MV-4-11 (cell line): ENCODE measurements around the gene CSNK2A2.

Source experiments
- DNase-seq: peaks from one replicate; lab custom pipeline; 2025; lab: John Stamatoyannopoulos, UW

CSNK2A2 gene

DNA sequence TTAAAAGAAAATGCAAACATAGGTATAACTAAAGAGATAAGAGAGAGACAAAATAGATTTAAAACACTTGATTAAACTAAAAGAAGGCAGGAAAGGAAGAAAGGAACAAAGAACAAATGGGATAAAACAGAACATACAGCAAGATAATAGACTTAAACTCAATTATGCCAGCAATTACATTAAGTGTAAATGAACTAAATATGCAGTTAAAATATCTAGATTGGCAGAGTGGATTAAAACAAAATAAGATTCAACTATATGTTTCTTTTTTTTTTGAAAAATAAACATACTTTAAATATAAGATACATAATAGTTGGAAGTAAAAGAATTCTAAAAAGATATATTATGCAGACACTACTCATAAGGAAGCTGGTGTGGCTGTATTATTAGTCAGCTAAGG, 59.1 kb downstream of the CSNK2A2 start:
- DNase-seq, result no peak

DNA sequence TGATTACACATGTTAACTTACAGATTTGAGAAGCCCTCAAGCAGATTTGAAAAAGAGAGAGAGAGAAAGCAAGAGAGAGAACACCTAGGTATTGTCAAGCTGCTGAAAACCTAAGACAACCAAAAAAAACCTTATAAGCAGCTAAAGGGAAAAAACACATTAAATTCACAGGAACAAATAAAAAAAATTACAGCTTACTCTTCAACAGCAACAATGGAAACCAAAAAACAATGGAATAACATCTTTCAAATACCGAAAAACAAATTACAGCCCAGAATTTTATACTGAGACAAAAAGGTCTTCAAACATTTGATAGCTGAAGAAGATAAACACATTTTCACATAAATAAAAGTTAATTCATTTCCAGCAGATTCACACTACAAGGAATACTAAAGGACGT, 60.3 kb downstream of the CSNK2A2 start:
- no peak for DNase-seq

DNA sequence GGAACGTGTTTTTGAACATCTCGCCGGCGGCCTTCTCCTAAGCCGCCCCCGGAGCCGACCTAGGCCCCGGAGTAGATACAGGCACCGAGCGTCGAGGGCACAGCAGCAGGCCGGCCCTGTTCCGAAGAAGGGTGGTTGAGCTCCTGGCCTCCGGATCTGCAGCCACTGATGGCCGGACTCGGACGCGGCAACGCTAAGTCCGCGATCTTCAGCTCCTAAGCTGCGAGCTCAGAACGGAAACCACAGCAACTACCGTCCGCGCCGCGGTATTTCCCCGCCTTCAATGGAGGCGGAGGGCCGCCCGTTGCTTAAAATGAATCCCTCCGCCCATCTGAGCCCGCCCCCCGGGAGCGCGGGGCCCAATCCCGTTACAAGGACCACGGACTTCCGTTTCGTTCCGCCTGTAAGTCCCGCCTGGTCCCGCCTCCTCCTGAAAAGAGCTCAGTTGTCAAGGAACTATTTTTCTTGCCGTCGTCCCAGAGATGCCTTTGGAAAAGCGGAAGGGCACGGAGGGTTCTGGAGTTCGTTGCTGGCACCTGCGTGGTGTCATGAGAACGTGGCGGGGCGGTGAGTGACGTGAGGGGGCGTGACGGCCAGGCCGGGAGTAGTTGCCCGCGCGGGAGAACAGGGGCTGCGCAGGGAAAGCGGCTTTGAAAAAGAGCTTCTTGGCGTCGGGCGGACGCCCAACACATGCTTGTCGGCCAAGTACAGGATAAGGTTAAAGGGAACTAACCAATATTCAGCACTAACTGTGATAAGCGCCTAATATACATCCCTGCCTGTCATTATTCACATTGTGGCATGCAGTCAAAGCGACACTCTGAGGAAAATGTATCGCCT, 68.6 kb downstream of the CSNK2A2 start, which contains the start of gene CFAP20:
CFAP20 (minus strand) TSS at position 285 of the 840 bp plus-strand sequence; CDS start at position 19, 266 bp downstream.
- DNase-seq, result peak; percentile 100

DNA sequence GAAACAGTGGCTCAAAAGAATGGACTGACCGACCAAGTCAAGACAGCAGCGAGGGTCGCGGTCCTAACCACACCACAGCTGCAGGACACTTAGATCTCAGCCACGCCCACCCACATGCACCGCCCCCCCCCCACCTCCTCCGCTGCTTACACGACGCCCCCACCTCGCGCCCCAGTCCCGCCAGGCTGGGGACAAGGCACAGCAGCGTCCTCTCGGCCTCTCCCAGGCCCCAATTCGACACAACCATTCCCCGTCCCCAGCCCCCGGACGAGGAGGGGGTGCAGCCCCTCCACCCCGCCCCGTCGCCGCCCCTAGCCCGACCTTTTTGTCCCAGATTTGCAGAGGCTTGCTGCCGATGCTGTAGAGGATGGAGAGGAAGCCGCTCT, 69.2 kb downstream of the CSNK2A2 start:
- no peak for DNase-seq

DNA sequence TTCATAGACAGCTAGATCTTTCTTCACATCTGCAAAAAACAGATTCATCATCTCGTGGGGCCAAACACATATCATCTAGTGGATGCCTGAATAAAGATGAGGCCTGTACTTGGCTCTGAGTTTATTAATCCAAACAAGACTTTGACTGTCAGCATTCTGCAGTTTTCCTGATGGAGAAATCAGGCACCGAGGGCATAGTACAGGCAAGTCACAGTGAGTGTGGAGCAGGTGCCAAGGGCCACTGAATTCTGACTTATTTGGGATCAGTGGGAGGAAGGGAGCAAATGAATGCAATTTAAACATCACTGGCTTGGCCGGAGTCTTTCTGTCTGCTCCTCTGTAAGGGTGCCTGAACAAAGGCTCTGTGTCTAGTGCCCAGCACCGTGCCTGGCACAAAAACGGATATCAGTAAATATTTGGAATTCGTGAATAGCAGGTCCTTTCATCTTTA, 69.7 kb downstream of the CSNK2A2 start:
- no peak for DNase-seq

DNA sequence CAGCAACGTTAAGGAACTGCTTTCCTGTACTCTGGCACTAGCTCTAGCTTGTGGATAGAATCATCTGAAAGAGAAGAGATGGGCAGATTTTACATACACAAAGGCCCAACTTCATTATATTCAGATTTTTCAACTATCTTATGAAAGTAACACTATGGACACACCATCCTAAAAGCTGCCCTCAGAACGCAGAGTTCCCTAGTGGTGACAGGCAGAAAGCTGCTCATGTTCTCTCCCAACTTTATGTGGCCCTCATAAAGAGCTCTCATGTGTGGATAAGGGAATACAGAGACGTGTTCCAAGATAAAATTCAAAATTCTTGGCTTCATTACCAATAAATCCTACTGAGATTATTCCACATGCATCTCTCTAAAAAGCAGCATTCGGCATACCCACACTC, 70.3 kb downstream of the CSNK2A2 start:
- no peak for DNase-seq

DNA sequence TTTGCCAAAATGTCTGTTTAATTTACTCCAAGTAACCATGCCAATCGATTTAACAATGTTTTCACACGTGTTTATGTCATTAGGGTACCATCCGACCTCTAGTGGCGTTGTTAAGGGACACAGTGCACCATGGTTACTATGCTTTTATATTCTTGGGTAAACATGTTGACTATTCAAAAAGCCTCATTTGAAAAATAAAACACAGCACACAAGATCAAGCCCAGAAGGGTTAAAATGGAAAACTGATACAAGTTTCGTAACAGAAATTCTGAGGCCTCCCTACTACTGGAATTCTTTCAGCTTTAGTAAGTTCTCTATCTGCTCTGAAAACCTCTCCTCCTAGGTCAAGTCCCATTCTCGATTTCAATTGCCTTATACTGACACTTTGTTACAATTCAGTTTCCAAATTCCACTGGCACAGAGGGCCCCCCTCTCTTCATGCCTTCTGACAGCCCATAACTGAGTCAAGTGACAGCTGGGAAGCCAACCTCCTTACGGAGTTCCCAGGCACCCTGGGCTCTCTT, 70.8 kb downstream of the CSNK2A2 start:
- DNase-seq, result peak; percentile 65

DNA sequence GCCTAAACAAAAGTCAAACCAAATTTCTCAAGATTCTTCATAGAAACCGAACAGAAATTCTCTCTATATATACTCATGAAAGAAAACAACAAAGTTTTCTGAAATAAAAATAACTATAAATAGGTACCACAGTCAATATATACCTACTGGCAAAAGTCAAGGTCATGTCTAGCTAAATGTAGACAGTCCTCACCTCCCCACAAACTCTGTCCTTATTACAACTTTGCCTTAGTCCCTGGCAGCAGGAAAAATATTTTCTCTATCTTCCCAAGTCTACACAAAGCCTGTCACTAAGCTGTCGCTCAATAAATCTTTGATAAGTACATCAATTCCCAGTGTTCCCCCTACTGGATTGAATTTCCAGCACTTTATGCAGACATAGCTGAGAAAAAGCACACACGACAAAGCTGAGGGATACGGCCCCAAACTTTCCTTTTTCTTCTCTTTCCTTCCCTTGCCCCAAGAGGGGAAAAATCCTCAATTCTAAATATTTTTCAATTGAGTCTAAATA, 71.4 kb downstream of the CSNK2A2 start:
- DNase-seq, result no peak

DNA sequence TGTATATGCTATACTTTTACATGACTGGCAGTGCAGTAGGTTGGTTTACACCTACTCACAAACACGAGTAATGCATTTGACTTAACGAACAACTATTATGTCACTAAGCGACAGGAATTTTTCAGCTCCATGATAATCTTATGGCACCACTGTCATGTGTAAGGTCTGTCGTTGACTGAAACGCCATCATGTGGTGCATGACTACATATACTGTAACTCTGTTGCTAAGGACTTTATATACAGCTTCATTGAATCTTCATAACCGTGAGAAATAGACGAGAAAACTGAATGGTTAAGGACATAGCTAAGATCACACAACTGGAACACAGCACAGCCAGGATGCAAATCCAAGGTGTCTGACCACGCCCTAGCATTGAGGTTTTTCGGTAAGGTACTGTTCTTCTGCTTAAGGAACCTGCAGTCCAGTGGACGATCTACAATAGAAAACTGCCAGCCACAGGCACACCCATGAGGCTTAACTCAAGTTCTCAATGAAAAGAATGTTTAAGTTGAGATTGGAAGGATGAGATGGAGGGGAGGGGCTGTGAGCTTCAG, 72.0 kb downstream of the CSNK2A2 start:
- no peak for DNase-seq

DNA sequence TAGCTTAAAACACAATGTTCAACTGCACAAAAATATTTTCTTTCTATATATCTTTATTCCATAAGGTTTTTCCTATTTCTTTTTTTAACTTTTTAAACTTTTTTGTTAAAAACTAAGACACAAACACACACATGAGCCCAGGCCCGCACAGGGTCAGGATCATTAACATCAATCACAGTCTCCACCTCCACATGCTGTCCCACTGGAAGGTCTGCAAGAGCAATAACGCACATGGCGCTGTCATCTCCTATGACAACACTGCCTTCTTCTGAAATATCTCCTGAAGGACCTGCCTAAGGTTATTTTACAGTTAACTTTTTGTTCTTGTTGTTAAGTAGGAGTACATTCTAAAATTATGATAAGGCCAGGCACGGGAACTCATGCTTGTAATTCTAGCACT, 72.9 kb downstream of the CSNK2A2 start:
- no peak for DNase-seq

DNA sequence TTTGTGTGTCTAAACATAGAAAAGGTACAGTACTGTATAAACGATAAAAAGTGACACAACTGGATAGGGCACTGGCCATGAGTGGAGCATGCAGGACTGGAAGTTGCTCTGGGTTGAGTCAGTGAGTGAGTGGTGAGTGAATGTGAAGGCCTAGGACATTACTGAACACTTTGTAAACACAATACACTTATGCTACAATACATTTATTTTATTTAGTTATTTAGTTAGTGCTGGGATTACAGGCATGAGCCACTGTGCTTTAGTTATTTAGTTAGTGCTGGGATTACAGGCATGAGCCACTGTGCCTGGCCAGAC, 73.3 kb downstream of the CSNK2A2 start:
- no peak for DNase-seq

DNA sequence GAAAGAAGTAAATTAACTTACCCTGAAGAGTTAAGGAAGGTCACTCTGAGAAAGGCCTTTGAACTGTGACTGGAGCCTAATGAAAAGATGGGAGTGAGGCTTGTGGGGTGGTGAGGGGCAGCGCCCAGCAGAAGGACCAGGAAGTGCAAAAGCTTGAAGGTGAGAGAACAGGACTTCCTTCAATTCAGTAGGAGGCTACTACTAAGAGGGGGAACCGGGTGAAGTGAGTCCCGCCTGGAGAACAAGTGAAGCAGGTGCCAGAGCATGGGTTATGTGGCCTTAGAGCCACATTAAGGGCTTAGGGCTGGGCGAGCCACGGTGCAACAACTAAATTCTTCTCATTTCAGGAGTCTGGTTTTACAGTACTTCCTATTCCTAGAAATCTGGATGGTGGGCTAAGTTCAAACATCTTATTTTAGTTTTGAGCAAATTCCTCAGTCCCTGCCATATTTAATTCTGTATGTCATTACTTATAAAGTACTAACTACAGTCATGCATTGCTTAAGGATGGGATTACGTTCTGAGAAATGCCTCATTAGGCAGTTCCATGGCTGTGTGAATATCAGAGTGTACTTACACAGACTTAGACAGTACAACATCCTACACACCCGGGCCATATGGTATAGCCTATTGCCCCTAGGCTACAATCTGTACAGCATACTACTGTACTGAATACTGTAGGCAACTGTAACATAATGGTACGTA, 73.9 kb downstream of the CSNK2A2 start:
- peak; percentile 9 for DNase-seq

DNA sequence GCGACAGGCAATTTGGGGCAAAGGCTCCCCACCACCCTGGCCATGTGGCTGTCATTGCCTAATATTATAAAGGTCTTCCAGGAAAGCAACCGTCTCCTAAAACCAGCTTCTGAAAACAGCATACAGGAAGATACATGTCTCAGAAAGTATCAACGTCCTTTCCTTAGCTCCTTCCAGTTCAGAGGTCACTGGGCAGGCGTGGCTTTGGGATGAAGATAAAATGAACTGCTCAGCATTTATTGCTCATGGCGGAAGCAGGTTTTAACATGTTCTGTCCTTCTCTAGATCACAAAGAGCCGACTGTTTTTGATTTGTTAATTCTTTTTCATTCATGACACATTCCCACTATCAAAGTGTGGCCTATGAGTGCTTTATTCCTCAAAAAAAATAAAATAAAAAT, 76.8 kb downstream of the CSNK2A2 start:
- no peak for DNase-seq

DNA sequence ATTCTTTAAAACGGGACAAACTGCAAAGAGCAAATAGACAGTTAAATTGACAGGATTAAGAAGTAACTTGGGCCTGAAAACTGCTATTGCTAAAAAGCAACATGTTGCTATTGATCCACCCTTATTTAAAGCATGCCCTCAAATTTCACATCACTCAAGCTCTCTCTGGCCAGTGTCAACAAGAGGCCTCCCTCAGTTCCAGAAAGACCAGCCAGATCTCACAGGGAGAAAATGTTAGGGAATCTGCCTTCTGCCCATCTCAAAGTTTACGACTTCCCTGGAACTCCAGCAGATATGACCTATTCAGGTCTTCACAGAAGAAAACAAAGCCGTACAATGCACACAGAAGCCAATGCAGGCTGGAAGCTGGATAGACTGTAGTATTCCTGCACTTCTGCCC, 77.7 kb downstream of the CSNK2A2 start:
- no peak for DNase-seq

DNA sequence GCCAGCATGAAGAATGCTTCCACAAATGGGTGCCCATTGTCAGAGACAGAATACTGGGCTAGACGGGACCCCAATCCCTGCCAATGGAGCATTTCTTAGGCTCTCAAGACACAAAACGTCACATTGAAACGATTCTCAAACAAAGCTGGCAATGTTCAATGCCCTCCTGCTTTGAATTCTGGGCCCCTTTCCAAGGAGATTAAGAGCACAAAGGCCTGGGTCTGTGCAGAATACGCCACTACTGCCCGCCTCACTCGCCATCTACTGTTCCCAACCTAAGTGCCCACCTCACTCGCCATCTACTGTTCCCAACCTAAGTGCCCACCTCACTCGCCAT, 78.4 kb downstream of the CSNK2A2 start:
- DNase-seq, result no peak

DNA sequence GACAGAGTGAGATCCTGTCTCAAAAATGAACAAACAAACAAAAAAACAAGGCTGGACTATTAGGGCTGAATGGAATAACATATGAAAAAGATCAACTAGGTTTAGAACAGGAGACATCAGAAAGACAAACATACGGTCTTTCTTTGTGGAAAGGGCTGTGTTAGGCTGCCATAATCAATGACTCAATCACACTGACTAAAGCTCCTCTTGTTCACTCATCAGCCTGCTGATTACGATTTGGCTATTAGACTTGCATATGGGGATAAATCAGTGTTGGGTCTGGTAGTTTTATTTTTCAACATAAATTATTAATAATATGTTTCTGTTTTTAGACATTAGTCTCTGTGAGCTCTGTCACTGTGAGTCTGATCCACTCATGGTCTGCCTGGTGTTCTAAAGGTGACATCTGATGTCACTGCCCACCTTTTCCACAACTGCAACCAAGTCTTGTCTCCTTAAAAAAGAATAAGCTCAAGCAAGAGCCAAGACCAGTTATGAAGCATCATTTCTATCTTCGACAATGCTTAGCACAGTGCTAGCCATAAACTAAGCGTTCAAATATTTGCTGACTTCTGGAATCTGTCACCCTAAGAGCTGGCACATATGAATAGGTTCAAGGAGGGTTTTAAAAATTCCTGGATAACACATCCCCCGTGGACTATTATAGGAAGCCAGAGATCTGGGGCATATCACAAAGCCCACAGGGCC, 79.0 kb downstream of the CSNK2A2 start:
- DNase-seq, result no peak

DNA sequence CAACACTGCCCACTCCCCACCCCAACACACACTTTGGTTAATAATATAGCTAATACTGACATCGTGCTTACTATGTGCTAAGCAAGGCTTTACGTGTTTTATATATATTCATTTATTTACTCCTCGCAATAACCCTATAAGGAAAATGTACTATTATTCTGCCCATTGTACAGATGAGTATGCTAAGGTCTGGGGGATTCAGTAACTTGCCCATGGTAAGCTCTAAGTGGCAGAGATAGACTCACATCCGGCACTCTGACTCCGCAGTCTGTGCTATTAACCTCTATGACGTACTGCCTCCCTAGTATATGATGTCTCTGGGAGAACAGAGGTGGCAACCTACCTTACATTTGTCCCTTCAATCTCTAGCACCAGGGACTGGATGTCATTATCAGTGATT, 81.4 kb downstream of the CSNK2A2 start:
- no peak for DNase-seq

DNA sequence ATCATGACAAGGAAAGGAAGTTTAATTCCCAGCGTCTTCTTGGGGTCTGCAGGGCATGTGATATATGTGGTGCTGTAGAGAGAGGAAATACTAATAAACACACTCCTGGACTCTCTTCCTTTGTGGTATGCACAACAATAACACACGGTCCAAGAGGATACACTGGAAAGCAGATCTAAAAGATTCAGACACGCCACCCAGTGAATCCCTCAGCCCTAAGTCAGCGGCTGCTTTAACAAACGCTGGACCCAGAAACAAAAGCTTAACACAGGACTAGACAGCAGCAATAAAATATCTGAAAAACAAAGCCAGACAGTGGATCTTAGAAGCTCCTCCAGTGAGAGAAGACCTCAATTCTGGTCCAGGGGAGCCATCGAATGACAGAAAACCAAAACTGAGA, 81.8 kb downstream of the CSNK2A2 start:
- DNase-seq, result no peak

DNA sequence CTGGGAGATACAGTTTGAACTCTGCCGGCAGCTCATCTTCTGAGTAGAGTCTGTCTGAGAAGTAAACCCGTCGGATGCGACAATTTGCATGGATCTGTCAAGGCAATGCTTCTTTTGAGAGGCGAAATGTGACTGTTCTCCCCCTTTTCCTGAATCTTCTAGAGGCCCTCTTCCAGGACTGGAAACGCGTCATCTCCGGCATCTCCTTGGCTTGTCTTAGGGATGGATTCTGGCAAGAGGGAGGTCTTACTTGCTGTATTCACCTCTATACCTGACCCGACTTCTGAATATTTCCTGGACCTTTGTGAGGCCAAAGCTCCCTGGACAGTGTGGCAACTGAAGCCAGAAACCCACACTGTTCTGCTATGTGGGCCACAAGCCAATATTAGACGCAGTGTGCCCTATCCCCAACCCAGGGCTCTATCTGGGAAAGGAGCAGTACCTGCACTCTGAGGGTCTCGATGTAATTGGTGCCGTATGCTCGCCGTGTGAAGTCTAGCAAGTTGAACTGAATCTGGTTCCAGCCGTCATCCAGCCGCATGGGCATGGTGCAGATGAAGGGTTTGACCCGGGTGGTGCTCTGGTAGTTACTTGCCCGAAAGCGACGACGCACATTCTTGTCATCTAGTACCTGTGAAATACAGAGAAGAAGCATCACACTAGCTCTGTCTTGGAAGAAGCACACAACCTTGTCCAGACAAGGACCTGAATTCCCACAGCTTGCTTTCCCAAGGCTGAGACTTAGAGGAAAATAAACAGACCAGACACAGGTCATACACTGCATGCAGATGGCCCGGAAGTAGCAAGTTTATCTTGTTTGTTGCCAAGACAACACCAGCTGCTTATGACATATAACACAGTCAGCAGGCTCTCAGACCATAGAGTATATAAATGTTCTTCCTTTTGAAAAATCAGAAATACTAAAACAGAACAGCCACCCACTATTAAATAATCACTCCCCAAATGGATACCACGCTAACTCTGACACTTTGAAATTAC, 82.8 kb downstream of the CSNK2A2 start:
- no peak for DNase-seq

DNA sequence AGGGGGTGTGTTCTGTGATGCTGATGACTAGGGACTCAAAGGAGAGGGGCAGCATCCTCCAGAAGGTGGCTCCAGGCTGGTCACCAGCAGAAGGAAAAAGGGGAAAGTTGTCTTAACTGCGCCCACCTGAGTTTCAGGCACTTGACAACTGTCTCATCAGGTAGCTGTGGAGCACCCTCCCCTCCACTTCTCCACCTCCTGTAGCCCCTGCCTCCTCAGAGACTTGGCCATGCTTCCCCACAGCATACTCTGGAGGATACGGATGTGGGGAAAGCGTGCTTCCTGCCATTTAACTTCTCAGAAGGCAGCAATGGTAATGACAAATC, 86.6 kb downstream of the CSNK2A2 start:
- DNase-seq, result no peak
